GM20000 (cell line): Measurements from ENCODE around the gene SPG11.
"Not testable (repeated sequence)": the region's sequence is repeated elsewhere in the genome, so short reads cannot be mapped to it uniquely, and the experiment has no call there.

Source experiments
- DNase-seq: peaks from one replicate; pipeline ENCODE4 v3.0.0; 2012; ENCODE audit warnings: low spot score
- CTCF ChIP-seq: IDR thresholded peaks from 2 replicates; pipeline ENCODE4 v1.5.1; 2012; ENCODE audit warnings: mild to moderate bottlenecking, control low read depth; ENCODE audit errors: extremely low read depth, missing control alignments

SPG11 gene

GRCh38 chr15:44535092-44535491 is 128.4 kb downstream of the SPG11 start:
- no peak for TF ChIP-seq CTCF
- no peak for DNase-seq

GRCh38 chr15:44532689-44533088 is 130.8 kb downstream of the SPG11 start:
- DNase-seq: no peak
- no peak for TF ChIP-seq CTCF

- DNase-seq: not testable (repeated sequence)
These were observed 131.2 kb downstream of the SPG11 start for GRCh38 chr15:44532275-44532674.

GRCh38 chr15:44530653-44531052 is 132.8 kb downstream of the SPG11 start:
- no peak for TF ChIP-seq CTCF
- no peak for DNase-seq

- no peak for DNase-seq
- TF ChIP-seq CTCF: no peak
These were observed 133.4 kb downstream of the SPG11 start for GRCh38 chr15:44529864-44530604.

GRCh38 chr15:44527241-44527640 is 136.2 kb downstream of the SPG11 start:
- TF ChIP-seq CTCF: no peak
- DNase-seq: no peak

- TF ChIP-seq CTCF: no peak
- no peak for DNase-seq
These were observed 138.4 kb downstream of the SPG11 start for GRCh38 chr15:44525018-44525417.

GRCh38 chr15:44519537-44519936 is 143.9 kb downstream of the SPG11 start:
- no peak for TF ChIP-seq CTCF
- DNase-seq: no peak
